ENCODE results near the gene MED22.

The MED22 gene

DNA sequence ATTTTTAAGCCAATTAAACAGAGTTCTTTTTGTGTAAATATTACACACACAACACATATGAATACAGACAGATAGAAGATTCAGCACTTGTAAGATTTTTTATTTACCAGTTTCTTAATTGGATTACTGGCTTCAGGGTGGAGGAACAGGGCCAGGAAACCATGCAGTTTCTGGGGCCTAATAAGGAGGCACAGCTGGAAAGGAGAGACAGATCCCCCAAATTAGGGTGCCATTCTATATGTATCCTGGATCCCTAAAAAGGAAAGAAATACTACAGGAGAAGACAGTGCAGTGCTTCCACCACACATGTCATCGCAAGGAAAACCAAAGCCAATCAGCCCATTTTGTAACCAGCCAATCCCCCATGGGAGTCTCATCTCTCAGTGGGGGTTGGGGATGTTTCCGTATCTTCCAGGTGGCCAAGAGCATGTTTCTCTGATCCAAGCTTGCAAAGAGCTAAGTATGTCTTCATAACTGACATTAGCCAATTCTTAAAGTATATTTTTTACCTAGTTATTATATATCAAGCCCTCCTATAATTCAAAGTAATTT, 57.1 kb downstream of the MED22 start:
- H3K27me3 Mint-ChIP-seq, result peaks cover 20% of the 10 kb centered on the region
- no peak overlapping the region for H3K27ac Mint-ChIP-seq
- no peaks in the 10 kb centered on the region for H3K4me1 Mint-ChIP-seq
- no peak overlapping the region for H3K4me3 Mint-ChIP-seq
- ATAC-seq (no peak), DNase-seq (no peak)
- peaks cover 26 to 30% of the 10 kb centered on the region in 2 donors for H3K9me3 Mint-ChIP-seq
